Central memory CD8-positive, alpha-beta T cell (primary cell): Measurements from ENCODE around the gene NXPH1.
"Not testable (repeated sequence)": the region's sequence is repeated elsewhere in the genome, so short reads cannot be mapped to it uniquely, and the experiment has no call there.

Experiments
- ATAC-seq: fragments of 150-1000 bp; cut with Tn5 transposase; replicated peaks from 2 replicates; pipeline ENCODE4 v1.10.0; 2022; ENCODE audit warnings: mild to moderate bottlenecking, moderate FRiP score, moderate number of reproducible peaks; ENCODE audit not compliant: poor library complexity, severe bottlenecking; ENCODE audit errors: extremely low read depth
- DNase-seq, 2 donors: peaks; one replicate each; pipeline ENCODE4 v3.0.0; 2021; ENCODE audit warnings: low spot score in 2 of 2
- H3K27ac Mint-ChIP-seq: one replicate; pipeline ENCODE4 v1.8.0; 2022; ENCODE audit warnings: low read depth, mild to moderate bottlenecking, moderate library complexity, mixed read lengths
- H3K27me3 Mint-ChIP-seq: one replicate; pipeline ENCODE4 v1.8.0; 2022; ENCODE audit warnings: mixed read lengths
- H3K36me3 Mint-ChIP-seq: one replicate; pipeline ENCODE4 v1.8.0; 2022; ENCODE audit warnings: mild to moderate bottlenecking, moderate library complexity, mixed read lengths; ENCODE audit not compliant: insufficient read depth
- H3K4me1 Mint-ChIP-seq: one replicate; pipeline ENCODE4 v1.8.0; 2022; ENCODE audit warnings: mixed read lengths
- H3K4me3 Mint-ChIP-seq: one replicate; pipeline ENCODE4 v1.8.0; 2022; ENCODE audit warnings: mild to moderate bottlenecking, moderate library complexity, mixed read lengths
- H3K9me3 Mint-ChIP-seq: one replicate; pipeline ENCODE4 v1.8.0; 2022; ENCODE audit warnings: mixed read lengths

Gene NXPH1

GRCh38 chr7:8731756-8732155, 298.3 kb downstream of the NXPH1 start:
- not testable (repeated sequence) for H3K36me3 Mint-ChIP-seq, DNase-seq, H3K4me3 Mint-ChIP-seq, H3K27ac Mint-ChIP-seq, H3K27me3 Mint-ChIP-seq, ATAC-seq, H3K4me1 Mint-ChIP-seq
- H3K9me3 Mint-ChIP-seq = peaks cover 19% of the 10 kb centered on the region

- Mint-ChIP-seq H3K4me1 (no peaks in the 10 kb centered on the region), H3K36me3 (no peaks in the 10 kb centered on the region), H3K4me3 (no peak overlapping the region), H3K27ac (no peak overlapping the region), H3K27me3 (no peaks in the 10 kb centered on the region), H3K9me3 (peaks cover 26% of the 10 kb centered on the region)
- DNase-seq = no peak
- no peak for ATAC-seq
These were observed 306.4 kb downstream of the NXPH1 start for GRCh38 chr7:8739837-8740236.

GRCh38 chr7:8742837-8743236, 309.4 kb downstream of the NXPH1 start:
- no peak for ATAC-seq
- Mint-ChIP-seq H3K36me3 (no peaks in the 10 kb centered on the region), H3K27me3 (no peaks in the 10 kb centered on the region), H3K4me1 (no peaks in the 10 kb centered on the region), H3K4me3 (no peak overlapping the region), H3K27ac (no peak overlapping the region), H3K9me3 (peaks cover 15% of the 10 kb centered on the region)
- DNase-seq = no peak

DNA sequence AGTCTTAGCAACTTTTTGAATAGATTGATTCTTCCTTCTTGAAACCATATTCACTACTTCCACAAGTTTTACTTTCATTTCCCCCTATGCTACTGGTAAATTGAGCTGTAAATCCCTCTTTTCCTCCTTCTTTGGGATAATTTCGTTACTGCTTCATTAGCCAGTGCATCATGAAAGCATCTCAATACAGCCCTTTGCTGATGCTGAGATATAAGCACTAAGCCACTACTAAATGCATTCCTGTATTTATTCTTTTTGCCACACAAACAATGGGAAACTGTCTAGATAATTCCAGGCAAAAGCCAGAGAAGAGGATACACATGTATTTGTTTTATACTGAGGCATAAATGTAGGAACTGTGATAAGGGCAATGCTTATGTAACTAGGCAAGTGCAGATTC, 313.9 kb downstream of the NXPH1 start:
- no peak overlapping the region for H3K4me3 Mint-ChIP-seq
- DNase-seq (no peak), ATAC-seq (no peak)
- no peaks in the 10 kb centered on the region for H3K27me3 Mint-ChIP-seq
- H3K36me3 Mint-ChIP-seq = no peaks in the 10 kb centered on the region
- peaks cover 13% of the 10 kb centered on the region for H3K9me3 Mint-ChIP-seq
- no peaks in the 10 kb centered on the region for H3K4me1 Mint-ChIP-seq
- no peak overlapping the region for H3K27ac Mint-ChIP-seq

- no peak for ATAC-seq
- H3K4me1 Mint-ChIP-seq = no peaks in the 10 kb centered on the region
These were observed 318.3 kb downstream of the NXPH1 start for GRCh38 chr7:8751557-8752231.

DNA sequence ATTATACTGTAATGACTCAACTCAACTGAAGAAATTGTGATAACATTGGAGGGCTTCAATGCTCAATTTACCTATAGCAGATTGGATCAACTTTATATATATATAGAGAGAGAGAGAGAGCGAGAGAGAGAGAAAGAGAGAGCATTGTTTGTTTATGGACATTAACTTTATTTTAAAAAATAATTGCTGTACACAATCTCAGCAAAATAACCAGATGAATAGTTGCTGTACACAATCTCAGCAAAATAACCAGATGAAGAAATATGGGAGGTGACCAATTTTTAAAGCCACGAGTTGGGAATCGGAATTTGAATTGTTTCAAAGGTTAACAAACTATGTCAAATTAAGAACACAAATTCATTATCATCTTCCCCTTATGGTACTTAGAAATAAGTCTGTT, 319.9 kb downstream of the NXPH1 start:
- Mint-ChIP-seq H3K27me3 (no peaks in the 10 kb centered on the region), H3K27ac (no peak overlapping the region), H3K36me3 (no peaks in the 10 kb centered on the region), H3K4me1 (no peaks in the 10 kb centered on the region), H3K9me3 (no peaks in the 10 kb centered on the region), H3K4me3 (no peak overlapping the region)
- no peak for ATAC-seq
- DNase-seq = no peak

More at GRCh38 chr7:8751557-8752231, 318.3 kb downstream of the NXPH1 start:
- Mint-ChIP-seq H3K27ac (no peak overlapping the region), H3K4me3 (no peak overlapping the region), H3K9me3 (no peaks in the 10 kb centered on the region), H3K36me3 (no peaks in the 10 kb centered on the region), H3K27me3 (no peaks in the 10 kb centered on the region)
- no peak for DNase-seq

DNA sequence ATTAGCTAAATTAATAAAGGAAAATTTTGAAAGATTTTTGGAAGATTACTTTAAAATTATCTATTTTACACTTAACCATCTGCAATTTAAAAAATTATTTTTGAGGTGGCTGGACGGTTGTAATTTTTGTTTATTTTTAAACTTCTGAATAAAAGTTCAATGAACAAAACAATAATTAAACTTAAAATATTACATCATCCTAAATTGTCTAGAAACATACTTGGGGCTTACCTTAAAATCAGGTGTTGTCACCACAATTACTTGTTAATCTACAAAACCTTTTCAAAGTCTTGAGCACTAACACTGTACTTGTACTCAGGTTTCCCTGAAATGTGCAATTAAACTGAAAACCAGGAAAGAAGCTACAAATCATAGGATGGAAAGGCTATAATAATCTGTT, 328.3 kb downstream of the NXPH1 start:
- Mint-ChIP-seq H3K4me1 (no peaks in the 10 kb centered on the region), H3K9me3 (peaks cover 19% of the 10 kb centered on the region), H3K27me3 (no peaks in the 10 kb centered on the region), H3K4me3 (no peak overlapping the region), H3K27ac (no peak overlapping the region), H3K36me3 (no peaks in the 10 kb centered on the region)
- no peak for DNase-seq
- no peak for ATAC-seq

GRCh38 chr7:8762803-8763202, 329.4 kb downstream of the NXPH1 start:
- no peaks in the 10 kb centered on the region for H3K4me1 Mint-ChIP-seq
- H3K4me3 Mint-ChIP-seq = no peak overlapping the region
- no peaks in the 10 kb centered on the region for H3K36me3 Mint-ChIP-seq
- ATAC-seq (no peak), DNase-seq (no peak)
- no peaks in the 10 kb centered on the region for H3K27me3 Mint-ChIP-seq
- H3K9me3 Mint-ChIP-seq = peaks cover 19% of the 10 kb centered on the region
- no peak overlapping the region for H3K27ac Mint-ChIP-seq

GRCh38 chr7:8765374-8765773, 332.0 kb downstream of the NXPH1 start:
- Mint-ChIP-seq H3K4me1 (no peaks in the 10 kb centered on the region), H3K9me3 (peaks cover 19% of the 10 kb centered on the region), H3K27me3 (no peaks in the 10 kb centered on the region), H3K36me3 (no peaks in the 10 kb centered on the region), H3K27ac (no peak overlapping the region), H3K4me3 (no peak overlapping the region)
- DNase-seq (no peak), ATAC-seq (no peak)

GRCh38 chr7:8773518-8773917, 340.1 kb downstream of the NXPH1 start:
- peaks cover 3% of the 10 kb centered on the region for H3K9me3 Mint-ChIP-seq
- H3K4me1 Mint-ChIP-seq = no peaks in the 10 kb centered on the region

DNA sequence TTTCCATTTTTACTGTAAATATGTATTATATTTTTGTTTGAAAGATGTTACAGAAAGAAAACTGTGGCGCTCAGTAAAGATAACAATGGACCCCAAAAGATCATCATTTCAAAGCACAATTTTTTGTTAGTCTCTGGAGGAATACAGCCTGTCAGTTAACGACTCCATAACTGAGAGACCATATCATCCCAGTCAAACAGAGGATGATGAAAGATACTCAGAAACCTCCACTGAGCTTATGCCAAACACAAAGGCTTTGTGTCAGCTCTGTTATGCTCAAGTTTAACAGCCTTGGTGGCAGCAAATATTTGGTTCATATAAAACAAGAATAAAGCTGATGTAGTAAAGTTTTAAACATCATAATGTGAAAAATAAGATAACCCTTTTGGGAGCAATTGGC, 345.1 kb downstream of the NXPH1 start:
- H3K27me3 Mint-ChIP-seq = no peaks in the 10 kb centered on the region
- DNase-seq = no peak
- H3K36me3 Mint-ChIP-seq = peaks cover 3% of the 10 kb centered on the region
- H3K9me3 Mint-ChIP-seq = peaks cover 8% of the 10 kb centered on the region
- ATAC-seq = no peak
- no peak overlapping the region for H3K27ac Mint-ChIP-seq
- H3K4me1 Mint-ChIP-seq = no peaks in the 10 kb centered on the region
- H3K4me3 Mint-ChIP-seq = no peak overlapping the region

More at GRCh38 chr7:8773518-8773917, 340.1 kb downstream of the NXPH1 start:
- Mint-ChIP-seq H3K36me3 (peaks cover 3% of the 10 kb centered on the region), H3K27me3 (no peaks in the 10 kb centered on the region), H3K4me3 (no peak overlapping the region), H3K27ac (no peak overlapping the region)
- ATAC-seq = no peak
- DNase-seq = no peak

- no peaks in the 10 kb centered on the region for H3K27me3 Mint-ChIP-seq
- no peak for ATAC-seq
- H3K36me3 Mint-ChIP-seq = no peaks in the 10 kb centered on the region
- no peak for DNase-seq
- H3K27ac Mint-ChIP-seq = no peak overlapping the region
- H3K9me3 Mint-ChIP-seq = peaks cover 12% of the 10 kb centered on the region
- no peaks in the 10 kb centered on the region for H3K4me1 Mint-ChIP-seq
- no peak overlapping the region for H3K4me3 Mint-ChIP-seq
These were observed 347.8 kb downstream of the NXPH1 start for GRCh38 chr7:8781166-8781565.

- H3K36me3 Mint-ChIP-seq = no peaks in the 10 kb centered on the region
- DNase-seq = no peak
- no peak for ATAC-seq
- H3K27ac Mint-ChIP-seq = no peak overlapping the region
- H3K4me1 Mint-ChIP-seq = no peaks in the 10 kb centered on the region
- peaks cover 12% of the 10 kb centered on the region for H3K9me3 Mint-ChIP-seq
- H3K27me3 Mint-ChIP-seq = no peaks in the 10 kb centered on the region
- no peak overlapping the region for H3K4me3 Mint-ChIP-seq
These were observed 349.8 kb downstream of the NXPH1 start for GRCh38 chr7:8783229-8783628.
